Measurements from ENCODE around the gene INPP4A. TPM values are rescaled to one million over a fixed set of nuclear protein-coding genes. Genes with fewer than 3 reads are reported as not detected.

The INPP4A gene
- total and polyA plus RNA-seq, 9 of the 15 experiments (the other 6 are each of a cell fraction or from before 2014, with no cell fraction given): 1.8 to 15.7 (median 8.3) TPM

- H3K9me3 ChIP-seq (replicated peaks; ENCODE audit: control insufficient read depth, insufficient read depth, low read depth, low read length): no peaks in the 10 kb centered on the region
- H3K36me3 ChIP-seq (ENCODE audit: control insufficient read depth, insufficient read depth, low read length): 0 out of 3 replicates have a peak, but pooled peaks cover 1% of the 10 kb centered on the region
- no peak overlapping the region for H3K4me3 ChIP-seq
- CTCF ChIA-PET (ENCODE audit: low intra/inter-chr PET ratio): no interaction called here
- H3K9ac ChIP-seq (ENCODE audit: insufficient read depth in 1 of 2, low read depth in 2 of 2, low read length in 2 of 2): peak overlapping the region in 1 of 2 experiments; percentile 70; a peak in 1 of 4 replicates
- no TSS peak for BruUV-seq (replicated peaks)
- H3K4me2 ChIP-seq (ENCODE audit: insufficient read depth, low read length): peak overlapping the region; percentile 26; the same call in 1 of the 2 replicates
- WGBS (ENCODE audit: insufficient coverage, low coverage, missing lambda C conversion rate): 90% methylated on average over 4 of the region's 4 CpGs
- intact Hi-C loops (cut with micrococcal nuclease) (no loop called here), in situ Hi-C loops (cut with MboI) (no loop called here)
- no peak for TF ChIP-seq ZSCAN32 (CRISPR knock-in tag; IDR thresholded peaks at IDR 0.05)
- TF ChIP-seq SMARCA5 (IDR thresholded peaks at IDR 0.05): no peak
- no peak for TF ChIP-seq ZNF224 (CRISPR knock-in tag; IDR thresholded peaks at IDR 0.05)
- TF ChIP-seq ZNF699 (CRISPR knock-in tag; IDR thresholded peaks at IDR 0.05; ENCODE audit: insufficient replicate concordance): no peak
- TF ChIP-seq CREBBP (IDR thresholded peaks at IDR 0.05; ENCODE audit: low read depth, low read length): no peak
- TF ChIP-seq BMI1 (IDR thresholded peaks at IDR 0.05; ENCODE audit: low read length): no peak
- no peak for TF ChIP-seq POLR2A (conservative IDR thresholded peaks at IDR 0.05)
- no peak for TF ChIP-seq HINFP (tag; conservative IDR thresholded peaks at IDR 0.05; ENCODE audit: low read depth)
- TF ChIP-seq CBFA2T2 (conservative IDR thresholded peaks at IDR 0.05): no peak
- H3K27ac ChIP-seq (ENCODE audit: extremely low read depth, low read depth, low read length): peak overlapping the region; percentile 8; the same call in 1 of the 3 replicates
- DNase-seq (ENCODE audit: extremely low read depth in 1 of 4, low spot score in 3 of 4): no peak
- H3K27me3 ChIP-seq (ENCODE audit: control insufficient read depth in 2 of 2, insufficient read depth in 2 of 2, low read length in 2 of 2): no peaks in the 10 kb centered on the region
- no peak for FAIRE-seq
- POLR2A ChIA-PET: interaction anchor here (0.6 to 1.3 kb wide), 3 partner anchors 11 to 28 kb away, joined by 3 to 6 read pairs (median 6); no protein-coding TSS in a partner anchor
- ATAC-seq: no peak
- H2AFZ ChIP-seq (ENCODE audit: low read depth, low read length): no peak overlapping the region
- no peaks in the 10 kb centered on the region for H4K20me1 ChIP-seq (replicated peaks; ENCODE audit: control insufficient read depth, insufficient read depth, low read length)
- H3K9me1 ChIP-seq (ENCODE audit: control insufficient read depth, insufficient read depth, low read length): no peaks in the 10 kb centered on the region
- peaks cover 7% of the 10 kb centered on the region; the same call in 2 of the 3 replicates for H3K79me2 ChIP-seq (ENCODE audit: control insufficient read depth, insufficient read depth, low read length)
- H3K4me1 ChIP-seq (replicated peaks in 1 of 2; ENCODE audit: control insufficient read depth in 2 of 2, insufficient read depth in 2 of 2, low read length in 2 of 2): peaks cover 32 to 43% of the 10 kb centered on the region in 2 experiments
Measured at GRCh38 chr2:98514879-98515249, 70.2 kb downstream of the INPP4A start.
